ENCODE results near the gene CLDN7. TPM values are rescaled to one million over a fixed set of nuclear protein-coding genes. Genes with fewer than 3 reads are reported as not detected.

CLDN7 gene
- total RNA-seq, 1 experiment from 2014 or later: 286 TPM

DNA sequence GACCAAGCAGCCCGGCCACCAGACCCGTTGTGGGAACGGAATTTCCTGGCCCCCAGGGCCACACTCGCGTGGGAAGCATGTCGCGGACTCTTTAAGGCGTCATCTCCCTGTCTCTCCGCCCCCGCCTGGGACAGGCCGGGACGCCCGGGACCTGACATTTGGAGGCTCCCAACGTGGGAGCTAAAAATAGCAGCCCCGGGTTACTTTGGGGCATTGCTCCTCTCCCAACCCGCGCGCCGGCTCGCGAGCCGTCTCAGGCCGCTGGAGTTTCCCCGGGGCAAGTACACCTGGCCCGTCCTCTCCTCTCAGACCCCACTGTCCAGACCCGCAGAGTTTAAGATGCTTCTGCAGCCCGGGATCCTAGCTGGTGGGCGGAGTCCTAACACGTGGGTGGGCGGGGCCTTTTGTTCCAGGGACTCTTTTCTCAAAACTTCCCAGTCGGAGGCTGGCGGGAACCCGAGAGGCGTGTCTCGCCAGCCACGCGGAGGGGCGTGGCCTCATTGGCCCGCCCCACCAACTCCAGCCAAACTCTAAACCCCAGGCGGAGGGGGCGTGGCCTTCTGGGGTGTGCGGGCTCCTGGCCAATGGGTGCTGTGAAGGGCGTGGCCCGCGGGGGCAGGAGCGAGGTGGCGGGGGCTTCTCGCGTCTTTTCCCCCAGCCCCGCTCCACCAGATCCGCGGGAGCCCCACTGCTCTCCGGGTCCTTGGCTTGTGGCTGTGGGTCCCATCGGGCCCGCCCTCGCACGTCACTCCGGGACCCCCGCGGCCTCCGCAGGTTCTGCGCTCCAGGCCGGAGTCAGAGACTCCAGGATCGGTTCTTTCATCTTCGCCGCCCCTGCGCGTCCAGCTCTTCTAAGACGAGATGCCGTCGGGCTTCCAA lies 19.0 kb upstream of the CLDN7 start, which contains the start of gene SLC2A4:
Gene SLC2A4 (plus strand): TSS at position 645 of the 879 bp plus-strand sequence. CDS start 217 bp downstream, at position 862.
- H3K27me3 ChIP-seq (ENCODE audit: insufficient read depth, low read length): no peaks in the 10 kb centered on the region
- CTCF ChIA-PET: interaction anchor here (0.6 to 2.0 kb wide), 14 partner anchors 11 to 279 kb away, joined by 3 to 38 read pairs (median 4); partner anchors contain the start of gene NEURL4
- H3K27ac ChIP-seq (ENCODE audit: low read depth, low read length): peak within 1 kb of the TSS; percentile 73
- H3K9me2 ChIP-seq (ENCODE audit: insufficient read depth): no peaks in the 10 kb centered on the region
- DNase-seq (ENCODE audit: low read depth, low spot score) (peak; percentile 95), ATAC-seq (peak; percentile 81)
- peak within 1 kb of the TSS; percentile 98 for H3K4me2 ChIP-seq (ENCODE audit: low read length)
- H3K79me2 ChIP-seq (ENCODE audit: insufficient read depth, low read length): no peaks in the 10 kb centered on the region
- RAD21 ChIA-PET (ENCODE audit: low non-redundant PET in 1 of 2, low total read pairs in 2 of 2, uncharacterized antibody in 2 of 2, unreplicated experiment in 2 of 2): interaction anchor here (0.7 to 1.5 kb wide), 4 partner anchors 15 to 156 kb away, joined by 3 to 17 read pairs (median 8); no protein-coding TSS in a partner anchor
- intact Hi-C loops (cut with micrococcal nuclease): loop anchor here (2.0 kb wide), 1 partner anchor 19 kb away; the partner anchor contains the start of gene CLDN7
- H3K9ac ChIP-seq (ENCODE audit: low read length): peak within 1 kb of the TSS; percentile 93
- no peaks in the 10 kb centered on the region for H3K9me3 ChIP-seq (ENCODE audit: control insufficient read depth in 1 of 2, insufficient read depth in 1 of 2, low read depth in 1 of 2, low read length in 2 of 2)
- POLR2A ChIA-PET: interaction anchor here (0.7 to 1.8 kb wide), 10 partner anchors 15 to 298 kb away, joined by 3 to 8 read pairs (median 4); partner anchors contain the start of genes CD68, NEURL4 and TMEM102
- no peaks in the 10 kb centered on the region for H3K36me3 ChIP-seq (ENCODE audit: control insufficient read depth in 1 of 2, insufficient read depth in 2 of 2, low read length in 2 of 2)
- H2AFZ ChIP-seq (ENCODE audit: low read depth, low read length, poor library complexity, severe bottlenecking): peak within 1 kb of the TSS; percentile 76
- peaks cover 13 to 34% of the 10 kb centered on the region in 2 experiments for H3K4me1 ChIP-seq (ENCODE audit: control insufficient read depth in 1 of 2, insufficient read depth in 2 of 2, low read length in 2 of 2)
- H4K20me1 ChIP-seq (ENCODE audit: insufficient read depth): no peaks in the 10 kb centered on the region
- peak within 1 kb of the TSS; percentile 50 to 65 for H3K4me3 ChIP-seq (replicated peaks in 1 of 2; ENCODE audit: low read depth in 1 of 2, low read length in 2 of 2)
- BruUV-seq (replicated peaks): TSS peak; percentile 52
- TF ChIP-seq ZBTB33 (IDR thresholded peaks at IDR 0.05; ENCODE audit: extremely low read depth, insufficient replicate concordance, low read length) (no peak), CEBPB (IDR thresholded peaks at IDR 0.05; ENCODE audit: low read depth) (no peak), ZFX (IDR thresholded peaks at IDR 0.05) (no peak), CBX3 (IDR thresholded peaks at IDR 0.05; ENCODE audit: low read depth) (no peak), EGR1 (IDR thresholded peaks at IDR 0.05; ENCODE audit: low read depth) (peak; percentile 85), ELF1 (IDR thresholded peaks at IDR 0.05; ENCODE audit: borderline replicate concordance, low read depth) (no peak), FOSL1 (IDR thresholded peaks at IDR 0.05; ENCODE audit: low read depth) (no peak), ZNF274 (IDR thresholded peaks at IDR 0.05; ENCODE audit: low read depth, low read length) (no peak), RAD21 (IDR thresholded peaks at IDR 0.05; ENCODE audit: low read depth) (no peak), SRF (IDR thresholded peaks at IDR 0.05; ENCODE audit: low read depth) (no peak), JUND (IDR thresholded peaks at IDR 0.05) (no peak), SIN3A (IDR thresholded peaks at IDR 0.05; ENCODE audit: low read depth) (no peak; the same call in 1 of the 2 replicates), TCF7L2 (IDR thresholded peaks at IDR 0.05; ENCODE audit: borderline replicate concordance, extremely low read depth, insufficient read depth, insufficient read length) (peak; percentile 93), SP1 (IDR thresholded peaks at IDR 0.05; ENCODE audit: low read depth) (peak; percentile 67), CTCF (IDR thresholded peaks at IDR 0.05 in 2 of 3, conservative IDR thresholded peaks at IDR 0.05 in 1 of 3; ENCODE audit: borderline replicate concordance in 1 of 3, insufficient read depth in 1 of 3, low read depth in 2 of 3, low read length in 2 of 3) (no peak), EZH2 (IDR thresholded peaks at IDR 0.05) (no peak), POLR2A (IDR thresholded peaks at IDR 0.05; ENCODE audit: borderline replicate concordance, extremely low read depth, insufficient read depth, insufficient read length) (no peak), POLR2AphosphoS5 (IDR thresholded peaks at IDR 0.05; ENCODE audit: low read depth, low read length) (0 out of 2 replicates have a peak, but pooled peaks have one; percentile 22)
- TF ChIP-seq, protein P1, sequence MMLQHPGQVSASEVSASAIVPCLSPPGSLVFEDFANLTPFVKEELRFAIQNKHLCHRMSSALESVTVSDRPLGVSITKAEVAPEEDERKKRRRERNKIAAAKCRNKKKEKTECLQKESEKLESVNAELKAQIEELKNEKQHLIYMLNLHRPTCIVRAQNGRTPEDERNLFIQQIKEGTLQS (IDR thresholded peaks at IDR 0.05): no peak
- TF ChIP-seq, protein P2, sequence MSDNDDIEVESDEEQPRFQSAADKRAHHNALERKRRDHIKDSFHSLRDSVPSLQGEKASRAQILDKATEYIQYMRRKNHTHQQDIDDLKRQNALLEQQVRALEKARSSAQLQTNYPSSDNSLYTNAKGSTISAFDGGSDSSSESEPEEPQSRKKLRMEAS (IDR thresholded peaks at IDR 0.05): peak; percentile 96

Measured in HCT116 (cell line).